Stimulated activated naive CD4-positive, alpha-beta T cell treated with Interleukin-2 at 50 U/mL for 16 hours (primary cell): ENCODE results near the gene SP7.
"Not testable (repeated sequence)": the region's sequence is repeated elsewhere in the genome, so short reads cannot be mapped to it uniquely, and the experiment has no call there.

ENCODE experiments used
- DNase-seq: peaks from one replicate; lab custom pipeline; 2025; lab: John Stamatoyannopoulos, UW

Gene SP7

GRCh38 chr12:53320352-53321195 lies 15.6 kb downstream of the SP7 start:
- no peak for DNase-seq

DNA sequence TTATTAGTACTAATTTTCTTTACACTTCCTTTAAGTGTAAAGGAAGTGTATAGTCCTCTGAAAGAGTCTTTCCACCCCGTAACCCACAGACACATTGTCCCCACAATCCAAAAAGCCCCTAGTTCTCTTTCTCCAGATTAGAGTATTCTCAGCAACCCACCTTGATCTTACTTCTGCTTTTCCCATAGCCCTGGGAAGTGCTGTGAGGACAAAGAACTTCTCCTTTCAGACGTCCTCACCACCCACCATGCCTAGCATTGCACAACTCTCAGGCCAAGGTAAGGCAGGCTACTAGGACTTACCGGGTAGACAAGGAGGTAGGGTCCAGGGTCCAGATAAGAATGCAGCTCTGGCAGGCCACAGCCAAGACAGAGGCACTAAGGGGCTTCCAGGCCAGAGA lies 22.2 kb downstream of the SP7 start:
- no peak for DNase-seq

DNA sequence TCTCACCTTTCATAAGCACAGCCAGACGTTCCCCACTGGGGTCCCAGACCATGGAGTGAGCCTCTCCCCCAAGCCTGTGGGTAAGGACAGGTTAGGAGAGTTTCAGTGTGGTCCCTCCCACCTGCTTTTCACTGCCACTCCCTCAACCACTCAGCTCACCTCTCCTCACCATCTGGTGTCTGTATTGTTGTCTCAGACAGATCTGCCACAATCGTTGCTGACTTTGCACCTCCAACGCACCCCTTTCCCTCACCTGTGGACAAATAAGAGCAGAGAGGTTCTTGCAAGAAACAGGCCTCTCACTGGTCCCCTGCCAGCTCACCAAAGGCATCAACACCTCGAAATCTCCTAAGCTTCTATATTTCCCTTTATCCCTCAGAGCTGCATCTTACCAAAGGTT lies 27.9 kb downstream of the SP7 start:
- DNase-seq, result no peak

DNA sequence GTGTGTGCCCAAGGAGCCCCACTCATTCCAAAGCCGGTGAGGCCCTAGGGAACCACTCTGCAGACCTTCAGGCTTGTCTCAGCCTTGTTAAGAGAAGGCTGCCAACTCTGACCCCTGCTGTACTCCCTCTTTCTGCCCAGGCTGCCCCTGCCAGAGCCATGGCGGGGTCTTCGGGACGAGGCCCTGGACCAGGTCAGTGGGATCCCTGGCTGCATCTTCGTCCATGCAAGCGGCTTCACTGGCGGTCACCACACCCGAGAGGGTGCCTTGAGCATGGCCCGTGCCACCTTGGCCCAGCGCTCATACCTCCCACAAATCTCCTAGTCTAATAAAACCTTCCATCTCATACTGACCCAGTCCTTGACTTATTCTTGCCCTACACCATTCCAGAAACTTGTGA lies 29.3 kb downstream of the SP7 start:
- DNase-seq, result no peak

DNA sequence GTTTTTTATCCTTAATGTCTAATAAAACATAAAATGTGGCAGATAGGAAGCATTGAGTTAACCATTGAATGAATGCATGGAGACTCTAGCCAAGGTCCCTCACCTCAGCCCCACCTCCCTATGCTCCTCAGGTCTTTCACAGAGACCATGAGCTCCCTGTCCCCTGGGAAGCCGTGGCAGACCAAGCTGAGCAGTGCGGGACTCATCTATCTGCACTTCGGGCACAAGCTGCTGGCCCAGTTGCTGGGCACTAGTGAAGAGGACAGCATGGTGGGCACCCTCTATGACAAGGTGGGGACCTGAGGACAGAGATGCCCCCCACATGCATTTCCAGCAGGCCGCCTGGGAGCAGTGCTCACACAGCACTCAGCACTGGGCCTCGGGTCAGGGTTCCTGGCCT lies 33.3 kb downstream of the SP7 start:
- DNase-seq, result no peak

DNA sequence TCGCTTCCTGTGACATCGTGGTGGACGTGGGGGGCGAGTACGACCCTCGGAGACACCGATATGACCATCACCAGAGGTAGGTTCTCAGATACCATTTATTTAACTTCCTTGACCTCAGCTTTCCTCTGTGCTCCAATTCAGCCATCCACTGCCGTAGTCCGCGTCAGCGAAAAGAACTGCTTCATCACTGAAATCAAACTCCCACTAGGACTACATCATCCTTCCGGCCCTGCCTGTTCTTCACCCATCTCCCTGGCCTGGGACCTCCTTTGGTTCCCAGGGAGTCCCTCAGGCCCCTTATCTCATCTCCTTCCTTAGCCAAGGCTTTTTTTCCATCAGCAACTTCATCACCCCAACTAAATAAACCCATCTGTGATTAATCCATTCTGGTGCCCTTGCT lies 36.0 kb downstream of the SP7 start:
- DNase-seq, result peak; percentile 21

GRCh38 chr12:53299454-53300180 lies 36.5 kb downstream of the SP7 start, which contains the start of gene MYG1:
Gene MYG1 (plus strand): TSS chr12:53299695. CDS start chr12:53299738, 43 bp downstream.
- DNase-seq, result peak; percentile 85

GRCh38 chr12:53299101-53299453 lies 37.1 kb downstream of the SP7 start:
- DNase-seq, result no peak

DNA sequence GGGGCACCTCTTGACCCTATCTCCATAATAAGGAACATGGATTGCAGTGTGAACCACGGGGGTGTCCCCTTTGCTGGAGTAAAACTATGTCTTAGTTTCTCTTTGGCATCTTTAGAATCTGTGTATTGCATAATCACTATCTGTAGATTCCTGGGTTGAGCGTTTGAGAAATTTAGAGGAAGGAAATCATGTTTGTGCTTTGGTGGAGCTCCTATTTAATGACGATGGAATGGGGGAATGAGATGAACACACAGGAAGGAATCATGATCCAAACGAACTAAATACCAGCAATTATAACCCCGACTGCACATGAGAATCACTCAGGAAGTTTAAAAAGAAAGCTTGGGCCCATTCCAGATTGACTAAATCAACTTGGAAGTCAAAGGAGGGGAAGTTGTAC lies 38.0 kb downstream of the SP7 start:
- no peak for DNase-seq

DNA sequence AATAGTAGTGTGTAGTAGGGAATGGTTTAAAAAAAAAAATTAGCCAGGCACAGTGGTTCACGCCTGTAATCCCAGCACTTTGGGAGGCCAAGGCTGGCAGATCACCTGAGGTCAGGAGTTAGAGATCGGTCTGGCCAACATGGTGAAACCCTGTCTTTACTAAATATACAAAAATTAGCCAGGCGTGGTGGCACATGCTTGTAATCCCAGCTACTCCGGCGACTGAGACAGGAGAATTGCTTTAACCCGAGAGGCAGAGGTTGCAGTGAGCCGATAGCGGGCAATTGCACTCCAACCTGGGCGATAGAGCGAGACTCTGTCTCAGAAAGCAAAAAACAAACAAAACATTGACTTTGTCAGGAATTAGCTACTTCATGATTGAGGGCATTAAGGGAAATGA lies 39.0 kb downstream of the SP7 start:
- not testable (repeated sequence) for DNase-seq

DNA sequence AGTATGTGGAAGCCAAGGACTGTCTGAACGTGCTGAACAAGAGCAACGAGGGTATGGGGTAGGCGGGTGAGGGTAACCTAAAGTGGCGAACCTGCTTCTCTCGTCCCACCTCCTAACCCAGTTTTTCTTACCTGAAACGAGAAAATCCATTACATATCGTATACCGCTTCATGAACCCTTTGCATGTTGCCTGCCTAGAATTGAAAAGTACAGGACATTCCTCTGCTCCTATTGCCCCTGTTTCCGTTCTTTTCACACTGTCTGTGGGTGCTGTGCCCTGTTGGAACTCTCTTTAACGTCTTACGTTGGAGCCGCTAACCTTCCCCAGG lies 40.3 kb downstream of the SP7 start:
- no peak for DNase-seq

DNA sequence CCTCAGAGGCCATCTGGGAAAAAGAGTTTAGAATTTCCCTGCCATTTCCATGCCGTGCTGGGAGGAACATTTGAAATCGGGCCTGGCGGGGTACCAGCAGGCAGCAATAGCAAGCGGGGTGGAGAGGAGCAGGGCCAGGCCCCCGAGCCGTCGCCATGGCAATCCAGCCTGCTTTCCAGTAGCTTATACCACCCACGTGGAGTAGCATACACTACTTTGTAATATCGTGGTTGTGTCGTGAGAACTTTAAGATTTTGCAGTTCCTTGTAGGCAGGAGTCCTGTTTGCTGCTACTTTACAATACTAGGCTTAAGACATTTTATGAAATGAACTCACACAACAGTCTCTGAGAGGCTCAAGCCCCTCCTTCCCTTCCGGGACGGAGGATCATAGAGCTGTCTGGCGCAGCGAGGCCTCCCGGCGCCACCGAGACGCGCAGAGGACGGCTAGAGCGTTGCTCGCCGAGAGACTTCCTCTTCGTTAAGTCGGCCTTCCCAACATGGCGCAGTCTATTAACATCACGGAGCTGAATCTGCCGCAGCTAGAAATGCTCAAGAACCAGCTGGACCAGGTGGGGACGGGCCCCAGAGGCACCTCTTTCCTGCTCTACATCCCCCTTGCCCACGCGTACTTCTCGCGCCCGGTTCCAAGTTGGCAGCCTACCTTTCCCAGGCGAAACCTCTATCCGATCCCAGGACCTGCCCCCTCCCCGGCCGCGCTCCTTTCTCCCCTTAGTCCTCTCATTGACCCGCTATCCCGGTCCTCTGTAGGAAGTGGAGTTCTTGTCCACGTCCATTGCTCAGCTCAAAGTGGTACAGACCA lies 40.9 kb downstream of the SP7 start, which contains the start of gene PFDN5:
Gene PFDN5 (plus strand): TSS at position 473 of the 821 bp plus-strand sequence. CDS start 26 bp downstream, at position 499.
- DNase-seq, result peak; percentile 81

DNA sequence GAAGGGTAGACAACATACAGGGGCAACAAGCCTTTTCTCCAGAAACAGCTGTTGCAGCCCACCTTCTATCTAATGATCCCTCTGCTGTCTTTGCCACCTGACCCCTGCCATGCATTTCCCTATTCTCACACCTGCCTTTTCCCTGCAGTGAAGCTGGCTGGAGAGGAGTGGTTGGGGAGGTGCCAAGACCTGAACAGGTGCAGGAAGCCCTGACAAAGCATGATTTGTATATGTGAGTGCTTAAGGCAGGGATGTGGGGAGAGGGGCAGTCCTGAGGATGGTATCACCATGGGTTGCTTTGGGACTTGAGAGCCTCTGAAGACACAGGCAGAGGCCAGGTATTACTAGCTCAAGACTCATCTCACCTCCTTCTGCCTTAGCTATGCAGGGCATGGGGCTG lies 43.7 kb downstream of the SP7 start:
- DNase-seq, result no peak

GRCh38 chr12:53290661-53291060 lies 45.5 kb downstream of the SP7 start:
- no peak for DNase-seq

DNA sequence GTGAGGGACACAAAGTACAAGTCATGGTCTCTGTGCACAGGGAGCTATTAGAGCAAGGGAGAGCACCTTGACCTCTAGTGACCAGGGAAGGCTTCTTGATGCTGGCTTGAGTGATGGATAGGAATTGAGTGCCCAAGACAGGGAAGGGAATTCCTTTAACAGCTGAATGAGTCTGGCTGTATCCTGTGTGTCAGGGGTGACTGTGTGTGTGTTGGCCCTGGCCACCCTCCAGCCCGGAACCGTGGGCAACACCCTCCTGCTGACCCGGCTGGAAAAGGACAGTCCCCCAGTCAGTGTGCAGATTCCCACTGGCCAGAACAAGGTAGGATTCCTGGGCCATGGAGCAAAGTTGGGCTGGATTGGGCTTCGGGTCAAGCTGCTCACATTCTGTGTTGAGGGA lies 46.3 kb downstream of the SP7 start:
- no peak for DNase-seq

DNA sequence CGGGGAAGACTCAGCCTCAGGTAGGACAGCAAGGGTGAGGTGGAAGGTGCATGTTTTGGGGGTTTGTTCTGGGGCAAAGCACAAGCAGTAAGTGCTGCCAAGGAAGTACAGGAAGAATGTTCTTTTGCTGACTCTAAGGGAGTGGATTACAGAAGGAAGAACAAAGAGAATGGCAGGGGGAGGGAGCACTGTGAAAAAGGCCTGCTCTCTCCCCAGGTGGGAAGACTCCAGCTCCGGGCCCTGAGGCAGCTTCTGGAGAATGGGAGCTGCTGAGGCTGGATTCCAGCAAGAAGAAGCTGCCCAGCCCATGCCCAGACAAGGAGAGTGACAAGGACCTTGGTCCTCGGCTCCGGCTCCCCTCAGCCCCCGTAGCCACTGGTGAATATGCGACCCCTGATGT lies 47.8 kb downstream of the SP7 start:
- DNase-seq, result no peak

GRCh38 chr12:53287741-53288216 lies 48.4 kb downstream of the SP7 start:
- DNase-seq, result peak; percentile 59

GRCh38 chr12:53286448-53286847 lies 49.7 kb downstream of the SP7 start:
- no peak for DNase-seq

GRCh38 chr12:53279888-53280498 lies 56.2 kb downstream of the SP7 start:
- DNase-seq, result no peak

DNA sequence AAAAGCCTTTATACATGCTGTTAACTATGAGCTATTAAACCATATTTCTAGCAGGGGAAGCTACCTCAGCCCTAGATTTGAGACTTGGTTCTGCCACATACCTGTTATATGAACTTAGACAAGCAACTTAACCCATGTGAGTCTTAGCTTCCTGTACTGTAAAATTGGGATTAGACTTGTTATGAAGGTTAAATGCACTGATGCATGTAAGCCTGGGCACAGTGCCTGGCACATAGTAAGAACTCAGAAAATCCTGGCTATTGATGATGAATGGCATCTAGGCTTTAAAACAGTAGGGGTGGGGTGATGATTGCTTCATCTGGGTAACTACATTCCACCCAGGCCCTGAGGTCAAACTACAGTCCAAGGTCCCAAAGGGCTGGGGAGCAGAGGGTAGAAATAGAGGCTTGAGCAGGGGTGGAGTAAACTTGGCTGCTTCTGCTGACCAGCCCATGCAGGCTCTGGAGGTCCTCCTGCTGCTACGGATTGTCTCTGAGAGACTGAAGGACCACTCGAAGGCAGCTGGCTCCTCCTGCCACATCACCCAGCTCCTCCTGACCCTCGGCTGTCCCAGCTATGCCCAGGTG lies 56.8 kb downstream of the SP7 start:
- DNase-seq, result no peak

DNA sequence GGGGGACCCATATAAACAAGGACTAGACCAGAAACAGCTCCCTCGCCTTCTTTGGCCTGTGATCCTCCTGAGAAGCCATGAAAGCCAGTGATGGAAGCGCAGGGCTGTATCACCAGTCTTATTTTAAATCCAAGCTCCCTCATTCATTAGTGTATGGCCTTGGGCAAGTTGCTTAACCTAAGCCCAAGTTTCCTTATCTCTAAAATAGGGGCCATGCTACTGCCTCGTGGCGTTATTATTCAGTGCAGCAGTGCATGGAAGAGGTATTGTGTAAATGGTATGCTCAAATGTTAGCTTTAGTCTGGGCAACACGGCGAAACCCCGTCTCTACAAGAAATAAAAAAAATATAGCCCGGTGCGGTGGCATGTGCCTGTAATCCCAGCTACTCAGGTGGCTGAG lies 58.2 kb downstream of the SP7 start:
- no peak for DNase-seq
